GM21529 (cell line): Measurements from ENCODE around the gene CLDN1.
"Not testable (repeated sequence)": the region's sequence is repeated elsewhere in the genome, so short reads cannot be mapped to it uniquely, and the experiment has no call there.

Source experiments
- ATAC-seq: cut with Tn5 transposase; IDR thresholded peaks from one replicate; pipeline ENCODE4 v1.9.1; 2021; ENCODE audit not compliant: unreplicated experiment

The CLDN1 gene

GRCh38 chr3:190294030-190294429, 28.2 kb downstream of the CLDN1 start:
- no peak for ATAC-seq

- no peak for ATAC-seq
These were observed 28.6 kb downstream of the CLDN1 start for GRCh38 chr3:190293621-190294020.

- ATAC-seq, result no peak
These were observed 30.2 kb downstream of the CLDN1 start for GRCh38 chr3:190291994-190292584.

GRCh38 chr3:190289989-190290388, 32.3 kb downstream of the CLDN1 start:
- no peak for ATAC-seq

GRCh38 chr3:190288836-190289235, 33.4 kb downstream of the CLDN1 start:
- no peak for ATAC-seq

GRCh38 chr3:190286014-190286413, 36.2 kb downstream of the CLDN1 start:
- ATAC-seq, result no peak

GRCh38 chr3:190281308-190282051, 40.8 kb downstream of the CLDN1 start:
- no peak for ATAC-seq

GRCh38 chr3:190279690-190280089, 42.6 kb downstream of the CLDN1 start:
- ATAC-seq, result no peak

GRCh38 chr3:190272747-190273146, 49.5 kb downstream of the CLDN1 start:
- ATAC-seq, result no peak

- no peak for ATAC-seq
These were observed 53.1 kb downstream of the CLDN1 start for GRCh38 chr3:190269101-190269500.

GRCh38 chr3:190267464-190267863, 54.8 kb downstream of the CLDN1 start:
- not testable (repeated sequence) for ATAC-seq

GRCh38 chr3:190266913-190267290, 55.3 kb downstream of the CLDN1 start:
- no peak for ATAC-seq

- no peak for ATAC-seq
These were observed 55.9 kb downstream of the CLDN1 start for GRCh38 chr3:190266265-190266912.

- no peak for ATAC-seq
These were observed 56.5 kb downstream of the CLDN1 start for GRCh38 chr3:190265796-190266195.

- no peak for ATAC-seq
These were observed 57.1 kb downstream of the CLDN1 start for GRCh38 chr3:190265126-190265525.

- no peak for ATAC-seq
These were observed 60.5 kb downstream of the CLDN1 start for GRCh38 chr3:190261740-190262139.

GRCh38 chr3:190261015-190261414, 61.2 kb downstream of the CLDN1 start:
- no peak for ATAC-seq

- ATAC-seq, result no peak
These were observed 61.9 kb downstream of the CLDN1 start for GRCh38 chr3:190260301-190260700.

GRCh38 chr3:190258634-190259033, 63.6 kb downstream of the CLDN1 start:
- no peak for ATAC-seq
